Sigmoid colon (tissue), 7 donors: ENCODE data around the gene GRAMD1B. TPM values are rescaled to one million over a fixed set of nuclear protein-coding genes. Genes with fewer than 3 reads are reported as not detected.
"Not testable (repeated sequence)": the region's sequence is repeated elsewhere in the genome, so short reads cannot be mapped to it uniquely, and the experiment has no call there.

Source experiments
- DNase-seq: peaks from one replicate; pipeline ENCODE4 v3.0.0-alpha.2; 2019
- H3K27ac ChIP-seq, 4 donors: fragments of 200-600 bp; sonication (generic); one replicate each; pipeline ENCODE4 v1.5.1; 2016 to 2019; ENCODE audit warnings: mild to moderate bottlenecking in 1 of 4
- H3K27me3 ChIP-seq, 3 donors: fragments of 200-600 bp; sonication (generic); one replicate each; pipeline ENCODE4 v1.5.1; 2019; ENCODE audit warnings: mild to moderate bottlenecking in 1 of 3
- H3K36me3 ChIP-seq, 4 donors: fragments of 200-600 bp; sonication (generic); one replicate each; pipeline ENCODE4 v1.5.1; 2016 to 2019
- H3K4me1 ChIP-seq, 4 donors: fragments of 200-600 bp; sonication (generic); one replicate each; pipeline ENCODE4 v1.5.1; 2017 to 2019
- H3K4me3 ChIP-seq, 4 donors: fragments of 200-600 bp; sonication (generic); one replicate each; pipeline ENCODE4 v1.5.1; 2017 to 2019; ENCODE audit warnings: mild to moderate bottlenecking in 2 of 4, moderate library complexity in 1 of 4
- H3K9me3 ChIP-seq, 4 donors: fragments of 200-600 bp in 3 of 4; sonication (generic) in 3 of 4; one replicate each; pipeline versions ENCODE4 v1.5.1 to v1.6.1; 2013 to 2019
- EP300 ChIP-seq, 4 donors: sonication (generic); formaldehyde crosslinking; IDR thresholded peaks; one replicate each; pipeline ENCODE4 v1.6.1; 2017; ENCODE audit warnings: antibody characterized with exemption in 4 of 4
- POLR2A ChIP-seq, 2 donors: fragments of 450-650 bp; IDR thresholded peaks; one replicate each; pipeline ENCODE4 v1.6.1; 2016; ENCODE audit warnings: antibody characterized with exemption in 2 of 2, mild to moderate bottlenecking in 2 of 2, moderate library complexity in 2 of 2
- POLR2AphosphoS5 ChIP-seq, 4 donors: sonication (generic); formaldehyde crosslinking; IDR thresholded peaks; one replicate each; pipeline ENCODE4 v1.6.1; 2017; ENCODE audit warnings: antibody characterized with exemption in 4 of 4
- WGBS, 2 donors: extraction: QIAGEN DNeasy Blood & Tissue Kit; methylation state at CpG; one replicate each; pipeline ENCODE4 v1.1.7; 2013; 5-methylcytosine and 5-hydroxymethylcytosine counted together
- intact Hi-C: fragments of 100-400 bp; cut with DNase I; formaldehyde crosslinking; loops from one replicate; pipeline ENCODE4 v1.15.1; 2023
- polyA plus RNA-seq, 3 donors: library from polyadenylated mRNA; stranded (reverse); fragments of 200-250 nt; gene quantifications; one replicate each; pipeline ENCODE4 v1.2.3, GENCODE V29; 2013
- total RNA-seq, 4 donors: library from RNA; depleted of rRNA; stranded (reverse); fragments of >200 nt; gene quantifications; one replicate each; pipeline ENCODE4 v1.1.0, GENCODE V29; 2016
- TF ChIP-seq, protein P1 (sequence below), 4 experiments: fragments of 450-650 bp in 3 of 4; fragments of 200-600 bp in 1 of 4; IDR thresholded peaks; one replicate each; pipeline ENCODE4 v1.5.1; 2016 to 2019; ENCODE audit warnings: antibody characterized with exemption in 4 of 4, mild to moderate bottlenecking in 3 of 4, moderate library complexity in 2 of 4
- donor health status: healthy with polysubstance abuse.
- donor health status: Bipolar disorder and iron deficiency.
- donor health status: healthy.

Gene GRAMD1B
- total and polyA plus RNA-seq, 7 donors: 1.8 to 5.0 (median 3.5) TPM

DNA sequence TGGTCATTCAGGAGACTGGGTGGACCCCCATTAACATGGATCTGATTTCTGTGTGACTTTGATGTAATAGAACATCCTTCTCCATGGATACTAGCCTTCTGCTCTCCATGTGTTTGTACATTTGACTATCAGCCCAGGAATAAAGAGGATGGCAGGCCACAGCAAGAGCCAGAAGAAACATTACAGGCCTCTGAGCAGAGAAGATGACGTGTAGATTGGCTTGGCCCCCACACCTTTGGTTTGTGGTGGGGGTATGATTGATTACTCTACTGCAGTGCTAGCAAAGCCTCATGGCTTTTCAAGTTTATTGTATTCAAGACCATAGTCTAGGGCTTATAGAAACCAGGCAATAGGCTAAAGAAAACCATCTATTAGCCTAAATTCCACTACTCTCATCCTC lies 77.0 kb downstream of the GRAMD1B start:
- no peak overlapping the region for H3K4me3 ChIP-seq
- DNase-seq: no peak
- no peaks in the 10 kb centered on the region for H3K9me3 ChIP-seq
- TF ChIP-seq, protein P1, sequence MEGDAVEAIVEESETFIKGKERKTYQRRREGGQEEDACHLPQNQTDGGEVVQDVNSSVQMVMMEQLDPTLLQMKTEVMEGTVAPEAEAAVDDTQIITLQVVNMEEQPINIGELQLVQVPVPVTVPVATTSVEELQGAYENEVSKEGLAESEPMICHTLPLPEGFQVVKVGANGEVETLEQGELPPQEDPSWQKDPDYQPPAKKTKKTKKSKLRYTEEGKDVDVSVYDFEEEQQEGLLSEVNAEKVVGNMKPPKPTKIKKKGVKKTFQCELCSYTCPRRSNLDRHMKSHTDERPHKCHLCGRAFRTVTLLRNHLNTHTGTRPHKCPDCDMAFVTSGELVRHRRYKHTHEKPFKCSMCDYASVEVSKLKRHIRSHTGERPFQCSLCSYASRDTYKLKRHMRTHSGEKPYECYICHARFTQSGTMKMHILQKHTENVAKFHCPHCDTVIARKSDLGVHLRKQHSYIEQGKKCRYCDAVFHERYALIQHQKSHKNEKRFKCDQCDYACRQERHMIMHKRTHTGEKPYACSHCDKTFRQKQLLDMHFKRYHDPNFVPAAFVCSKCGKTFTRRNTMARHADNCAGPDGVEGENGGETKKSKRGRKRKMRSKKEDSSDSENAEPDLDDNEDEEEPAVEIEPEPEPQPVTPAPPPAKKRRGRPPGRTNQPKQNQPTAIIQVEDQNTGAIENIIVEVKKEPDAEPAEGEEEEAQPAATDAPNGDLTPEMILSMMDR (IDR thresholded peaks at IDR 0.05): no peak
- no peaks in the 10 kb centered on the region for H3K36me3 ChIP-seq
- H3K27ac ChIP-seq: no peak overlapping the region
- no peaks in the 10 kb centered on the region for H3K27me3 ChIP-seq
- H3K4me1 ChIP-seq: no peaks in the 10 kb centered on the region
- intact Hi-C loops: no loop called here
- WGBS, 2 donors: 78 to 82% methylated on average over 1 of the region's 1 CpG

DNA sequence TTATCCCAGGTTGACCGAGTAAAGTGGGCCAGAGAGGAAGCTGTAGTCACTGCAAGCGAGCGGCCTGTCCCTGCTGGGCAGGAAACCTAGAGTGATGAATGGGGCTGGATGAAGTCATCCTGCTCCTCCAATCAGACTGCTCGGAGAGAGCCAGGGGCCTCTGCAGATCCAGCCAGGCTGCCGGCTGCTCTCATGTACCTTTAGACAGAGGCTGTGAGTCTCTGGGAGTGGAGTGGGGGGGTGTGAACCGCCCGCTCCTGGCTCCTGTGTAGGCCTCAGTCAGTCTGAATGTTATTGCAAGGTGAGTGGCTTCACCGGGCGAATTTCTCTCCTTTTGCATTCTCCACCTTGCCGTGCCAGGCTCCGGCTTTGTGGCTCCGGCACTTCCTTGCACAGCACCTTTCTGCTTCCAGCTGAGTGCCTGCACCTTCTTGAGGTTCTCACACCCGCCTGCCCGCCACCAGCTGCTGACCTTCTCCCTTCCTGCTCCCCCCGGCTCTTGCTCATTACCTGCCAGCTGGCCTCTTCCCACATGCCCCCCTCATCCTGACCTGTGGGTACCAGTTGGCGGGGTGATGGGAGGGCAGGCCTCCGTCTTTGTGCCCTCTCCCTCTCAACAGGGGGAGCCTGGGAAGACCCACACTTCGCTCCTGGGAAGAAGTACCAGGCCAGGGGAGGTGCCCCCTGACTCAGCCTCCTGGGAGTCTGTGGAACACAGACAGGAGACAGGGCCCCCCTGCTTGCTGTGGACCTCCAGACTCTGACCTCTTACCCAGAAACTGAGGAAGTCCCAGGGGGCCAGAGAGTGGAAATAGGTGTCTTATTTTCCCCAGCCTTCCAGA lies 79.9 kb downstream of the GRAMD1B start:
- Histone ChIP-seq H3K4me3 (no peak overlapping the region), H3K9me3 (no peaks in the 10 kb centered on the region), H3K27me3 (no peaks in the 10 kb centered on the region), H3K27ac (no peak overlapping the region), H3K36me3 (no peaks in the 10 kb centered on the region), H3K4me1 (no peaks in the 10 kb centered on the region)
- intact Hi-C loops: loop anchor here (10.0 kb wide), 1 partner anchor 195 kb away; no protein-coding TSS in a partner anchor
- no peak for TF ChIP-seq POLR2A (IDR thresholded peaks at IDR 0.05)
- TF ChIP-seq, protein P1 (IDR thresholded peaks at IDR 0.05): no peak
- TF ChIP-seq EP300 (IDR thresholded peaks at IDR 0.05): no peak
- no peak for TF ChIP-seq POLR2AphosphoS5 (IDR thresholded peaks at IDR 0.05)
- DNase-seq: no peak
- WGBS, 2 donors: 85 to 92% methylated on average over 18 of the region's 18 CpGs

DNA sequence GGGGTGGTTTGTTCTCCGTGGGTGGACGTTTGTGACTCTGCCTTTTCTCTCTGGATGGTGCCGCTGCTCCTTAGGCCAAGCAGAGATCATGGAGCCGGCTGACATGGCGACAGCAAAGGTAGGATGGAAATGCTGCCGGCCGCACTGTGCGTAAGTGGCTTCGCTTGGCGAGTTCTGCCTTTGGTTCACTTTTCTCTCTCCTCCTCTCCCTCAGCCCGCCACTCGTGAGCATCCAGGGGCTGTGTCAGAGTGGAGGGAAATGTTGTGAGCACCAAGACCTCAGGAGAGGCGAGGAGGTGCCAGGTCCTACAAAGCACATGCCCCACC lies 80.5 kb downstream of the GRAMD1B start:
- Histone ChIP-seq H3K4me1 (no peaks in the 10 kb centered on the region), H3K4me3 (no peak overlapping the region), H3K27me3 (no peaks in the 10 kb centered on the region), H3K36me3 (no peaks in the 10 kb centered on the region), H3K9me3 (no peaks in the 10 kb centered on the region), H3K27ac (no peak overlapping the region)
- 95 to 96% methylated on average over 13 of the region's 13 CpGs for WGBS, 2 donors
- intact Hi-C loops: loop anchor here (10.0 kb wide), 1 partner anchor 194 kb away; no protein-coding TSS in a partner anchor
- DNase-seq: no peak
- no peak for TF ChIP-seq POLR2A (IDR thresholded peaks at IDR 0.05)
- TF ChIP-seq, protein P1 (IDR thresholded peaks at IDR 0.05): no peak
- TF ChIP-seq POLR2AphosphoS5 (IDR thresholded peaks at IDR 0.05): no peak
- TF ChIP-seq EP300 (IDR thresholded peaks at IDR 0.05): no peak

DNA sequence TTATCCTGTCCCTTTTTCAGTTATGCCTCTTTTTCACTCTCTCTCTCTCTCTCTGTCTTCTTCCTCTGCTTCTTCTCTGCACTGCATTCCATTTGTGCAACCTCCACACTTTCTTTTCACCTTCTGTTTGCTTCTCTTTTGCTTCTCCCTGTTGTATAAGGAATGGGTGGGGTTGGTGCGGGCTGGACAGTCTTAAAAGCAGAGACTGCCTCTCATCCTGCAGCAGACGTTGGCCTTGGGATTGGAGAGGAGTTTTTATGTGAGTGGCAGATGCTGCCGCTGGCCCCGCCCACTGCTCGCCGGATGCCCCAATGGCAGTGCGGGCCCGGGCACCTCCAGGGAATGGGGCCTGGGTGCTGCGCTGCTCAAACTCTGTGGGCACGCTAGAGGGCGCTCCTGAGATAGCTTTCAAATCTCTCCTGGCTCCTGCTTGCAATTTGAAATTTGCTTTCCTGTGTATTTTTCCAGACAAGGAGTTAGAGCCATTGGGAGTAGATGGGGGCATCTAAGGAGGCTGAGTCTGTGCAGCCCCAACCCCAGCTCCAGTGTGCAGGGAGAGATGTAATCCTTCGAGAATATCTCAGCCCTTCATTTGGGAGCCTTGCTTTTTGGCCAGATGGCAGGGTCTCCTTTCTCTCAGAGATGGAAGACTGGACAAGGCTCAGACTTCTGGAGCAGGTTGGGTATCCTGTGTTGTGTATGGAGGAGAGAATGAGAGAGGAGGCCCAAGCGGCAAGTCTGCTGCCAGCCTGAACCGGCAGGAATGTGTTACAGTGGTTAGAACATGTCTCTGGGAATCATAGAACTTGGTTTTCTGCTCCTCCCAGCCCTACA lies 81.2 kb downstream of the GRAMD1B start:
- no peak overlapping the region for H3K27ac ChIP-seq
- 20 to 24% methylated on average over 14 of the region's 14 CpGs for WGBS, 2 donors
- intact Hi-C loops: loop anchor here (1.0 to 10.0 kb wide), 2 partner anchors 66 to 194 kb away; no protein-coding TSS in a partner anchor
- H3K9me3 ChIP-seq: no peaks in the 10 kb centered on the region
- no peaks in the 10 kb centered on the region for H3K36me3 ChIP-seq
- H3K4me1 ChIP-seq: no peaks in the 10 kb centered on the region
- H3K4me3 ChIP-seq: no peak overlapping the region
- DNase-seq: peak; percentile 80
- TF ChIP-seq POLR2A (IDR thresholded peaks at IDR 0.05): no peak
- TF ChIP-seq, protein P1 (IDR thresholded peaks at IDR 0.05): peak in 3 of 4 experiments; percentile 56 to 87 (median 64)
- H3K27me3 ChIP-seq: no peaks in the 10 kb centered on the region

DNA sequence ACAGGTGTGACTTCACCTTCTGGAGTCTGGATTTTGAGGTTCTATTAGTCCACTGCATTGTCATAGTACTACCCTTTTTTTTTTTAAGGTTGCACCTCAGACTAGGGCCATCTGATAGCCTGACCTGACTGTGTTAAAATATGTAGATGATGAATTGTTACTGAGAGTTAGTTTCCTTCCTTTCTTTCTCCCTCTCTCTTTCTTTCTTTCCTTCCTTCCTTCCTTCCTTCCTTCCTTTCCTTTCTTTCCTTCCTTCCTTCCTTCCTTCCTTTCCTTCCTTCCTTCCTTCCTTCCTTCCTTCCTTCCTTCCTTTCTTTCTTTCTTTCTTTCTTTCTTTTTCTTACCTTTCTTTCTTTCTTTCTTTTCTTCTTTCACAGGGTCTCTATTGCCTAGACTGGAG lies 83.2 kb downstream of the GRAMD1B start:
- intact Hi-C loops: loop anchor here (10.0 kb wide), 1 partner anchor 191 kb away; no protein-coding TSS in a partner anchor

More for the DNA sequence above, 83.2 kb downstream of the GRAMD1B start:
- H3K27me3 ChIP-seq, H3K9me3 ChIP-seq, H3K36me3 ChIP-seq, H3K4me1 ChIP-seq, H3K27ac ChIP-seq, H3K4me3 ChIP-seq, DNase-seq: not testable (repeated sequence)
